ENCODE results near the gene FAT3.
A peak's percentile ranks its signal among the peaks of the same experiment; 100 is the strongest.

Gene FAT3

GRCh38 chr11:92224407-92225124, at the start of gene FAT3:
FAT3 (plus strand) TSS chr11:92224818; CDS start chr11:92352113, 127,295 bp downstream.
- H3K4me3 ChIP-seq (ENCODE audit: low read depth, low read length): no peak within 1 kb of the TSS
- TF ChIP-seq CTCF (IDR thresholded peaks at IDR 0.05): no peak
- no peak within 1 kb of the TSS for H3K27ac ChIP-seq
- H3K4me2 ChIP-seq (ENCODE audit: low read length): peak within 1 kb of the TSS; percentile 35
- H3K4me1 ChIP-seq: no peaks in the 10 kb centered on the region
- H3K27me3 ChIP-seq (ENCODE audit: control insufficient read depth, insufficient read depth, low read length): no peaks in the 10 kb centered on the region
- no peak within 1 kb of the TSS for H2AFZ ChIP-seq
- H3K9me3 ChIP-seq (ENCODE audit: control insufficient read depth, low read length): no peaks in the 10 kb centered on the region
- H3K9ac ChIP-seq: no peak within 1 kb of the TSS
- no peaks in the 10 kb centered on the region for H3K36me3 ChIP-seq (ENCODE audit: control insufficient read depth, insufficient read depth, low read length)
- H3K79me2 ChIP-seq: no peaks in the 10 kb centered on the region

GRCh38 chr11:92179017-92179670, 45.5 kb upstream of the FAT3 start:
- Histone ChIP-seq H3K9ac (no peak overlapping the region), H3K9me3 (ENCODE audit: control insufficient read depth, low read length) (no peaks in the 10 kb centered on the region), H3K4me2 (ENCODE audit: low read length) (no peak overlapping the region), H3K79me2 (no peaks in the 10 kb centered on the region), H3K27me3 (ENCODE audit: control insufficient read depth, insufficient read depth, low read length) (no peaks in the 10 kb centered on the region), H2AFZ (no peak overlapping the region), H3K36me3 (ENCODE audit: control insufficient read depth, insufficient read depth, low read length) (no peaks in the 10 kb centered on the region), H3K4me1 (no peaks in the 10 kb centered on the region), H3K27ac (no peak overlapping the region), H3K4me3 (ENCODE audit: low read depth, low read length) (no peak overlapping the region)
- no peak for TF ChIP-seq CTCF (IDR thresholded peaks at IDR 0.05)

- Histone ChIP-seq H3K4me1 (no peaks in the 10 kb centered on the region), H3K4me2 (ENCODE audit: low read length) (no peak overlapping the region), H3K9ac (no peak overlapping the region), H3K79me2 (no peaks in the 10 kb centered on the region), H3K4me3 (ENCODE audit: low read depth, low read length) (no peak overlapping the region), H3K9me3 (ENCODE audit: control insufficient read depth, low read length) (no peaks in the 10 kb centered on the region), H3K27ac (no peak overlapping the region), H2AFZ (no peak overlapping the region), H3K36me3 (ENCODE audit: control insufficient read depth, insufficient read depth, low read length) (no peaks in the 10 kb centered on the region), H3K27me3 (ENCODE audit: control insufficient read depth, insufficient read depth, low read length) (no peaks in the 10 kb centered on the region)
- no peak for TF ChIP-seq CTCF (IDR thresholded peaks at IDR 0.05)
These were observed 44.4 kb upstream of the FAT3 start for GRCh38 chr11:92180226-92180625.

GRCh38 chr11:92180664-92181251, 43.9 kb upstream of the FAT3 start:
- Histone ChIP-seq H3K4me2 (ENCODE audit: low read length) (no peak overlapping the region), H3K9me3 (ENCODE audit: control insufficient read depth, low read length) (no peaks in the 10 kb centered on the region), H3K9ac (no peak overlapping the region), H3K36me3 (ENCODE audit: control insufficient read depth, insufficient read depth, low read length) (no peaks in the 10 kb centered on the region), H3K4me3 (ENCODE audit: low read depth, low read length) (no peak overlapping the region), H3K79me2 (no peaks in the 10 kb centered on the region), H3K27me3 (ENCODE audit: control insufficient read depth, insufficient read depth, low read length) (no peaks in the 10 kb centered on the region), H3K4me1 (no peaks in the 10 kb centered on the region), H3K27ac (no peak overlapping the region), H2AFZ (no peak overlapping the region)
- no peak for TF ChIP-seq CTCF (IDR thresholded peaks at IDR 0.05)

All from parathyroid adenoma (tissue), 2 donors.